ENCODE results near the gene TMA16.

Gene TMA16

GRCh38 chr4:163554870-163555465 lies 60.5 kb downstream of the TMA16 start:
- in situ Hi-C loops (cut with HindIII; ENCODE audit: low sequenced_read_pairs), result no loop called here
- peak; percentile 43 for DNase-seq (ENCODE audit: low read depth, low spot score)
- peak; percentile 63 for TF ChIP-seq CTCF (IDR thresholded peaks at IDR 0.05; ENCODE audit: low read depth, low read length)
- no peak overlapping the region for H3K4me3 ChIP-seq (ENCODE audit: low read depth, low read length)

GRCh38 chr4:163556177-163556576 lies 61.7 kb downstream of the TMA16 start:
- in situ Hi-C loops (cut with HindIII; ENCODE audit: low sequenced_read_pairs), result no loop called here
- TF ChIP-seq CTCF (IDR thresholded peaks at IDR 0.05; ENCODE audit: low read depth, low read length), result peak; percentile 4
- no peak overlapping the region for H3K4me3 ChIP-seq (ENCODE audit: low read depth, low read length)
- peak; percentile 20 for DNase-seq (ENCODE audit: low read depth, low spot score)

- TF ChIP-seq CTCF (IDR thresholded peaks at IDR 0.05; ENCODE audit: low read depth, low read length), result no peak
- in situ Hi-C loops (cut with HindIII; ENCODE audit: low sequenced_read_pairs), result no loop called here
- no peak overlapping the region for H3K4me3 ChIP-seq (ENCODE audit: low read depth, low read length)
- no peak for DNase-seq (ENCODE audit: low read depth, low spot score)
These were observed 62.3 kb downstream of the TMA16 start for GRCh38 chr4:163556650-163557391.

GRCh38 chr4:163558539-163559044 lies 64.1 kb downstream of the TMA16 start:
- in situ Hi-C loops (cut with HindIII; ENCODE audit: low sequenced_read_pairs), result no loop called here
- TF ChIP-seq CTCF (IDR thresholded peaks at IDR 0.05; ENCODE audit: low read depth, low read length), result no peak
- H3K4me3 ChIP-seq (ENCODE audit: low read depth, low read length), result no peak overlapping the region
- no peak for DNase-seq (ENCODE audit: low read depth, low spot score)

GRCh38 chr4:163562496-163562895 lies 68.0 kb downstream of the TMA16 start:
- in situ Hi-C loops (cut with HindIII; ENCODE audit: low sequenced_read_pairs), result no loop called here
- TF ChIP-seq CTCF (IDR thresholded peaks at IDR 0.05; ENCODE audit: low read depth, low read length), result no peak
- no peak overlapping the region for H3K4me3 ChIP-seq (ENCODE audit: low read depth, low read length)
- no peak for DNase-seq (ENCODE audit: low read depth, low spot score)

GRCh38 chr4:163563592-163563991 lies 69.1 kb downstream of the TMA16 start:
- TF ChIP-seq CTCF (IDR thresholded peaks at IDR 0.05; ENCODE audit: low read depth, low read length), result no peak
- no peak for DNase-seq (ENCODE audit: low read depth, low spot score)
- in situ Hi-C loops (cut with HindIII; ENCODE audit: low sequenced_read_pairs), result no loop called here
- no peak overlapping the region for H3K4me3 ChIP-seq (ENCODE audit: low read depth, low read length)
